Cortex of kidney (tissue), 1 donor: ENCODE measurements around the gene RALGPS2.

Experiments used
- DNase-seq: peaks from one replicate; lab custom pipeline; 2025; lab: John Stamatoyannopoulos, UW

The RALGPS2 gene

DNA sequence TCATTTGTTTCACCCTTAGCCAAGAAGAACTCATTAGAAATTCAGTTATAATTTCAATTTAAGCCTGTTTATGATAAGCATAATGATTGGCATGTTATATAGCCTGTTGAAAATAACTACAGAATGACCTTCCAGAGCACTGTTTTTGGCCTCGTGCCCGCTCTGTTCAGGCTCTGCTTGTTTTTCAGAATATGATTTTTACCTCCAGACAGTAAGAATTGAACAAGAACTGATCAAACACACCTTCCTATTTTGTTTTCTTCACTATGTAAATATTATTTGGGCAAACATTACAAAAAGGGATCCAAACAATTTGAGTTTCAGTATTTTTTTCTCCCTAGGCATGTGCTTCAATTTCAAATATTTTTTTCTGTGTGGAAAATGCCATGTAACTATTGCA lies 193.9 kb downstream of the RALGPS2 start:
- DNase-seq: no peak

DNA sequence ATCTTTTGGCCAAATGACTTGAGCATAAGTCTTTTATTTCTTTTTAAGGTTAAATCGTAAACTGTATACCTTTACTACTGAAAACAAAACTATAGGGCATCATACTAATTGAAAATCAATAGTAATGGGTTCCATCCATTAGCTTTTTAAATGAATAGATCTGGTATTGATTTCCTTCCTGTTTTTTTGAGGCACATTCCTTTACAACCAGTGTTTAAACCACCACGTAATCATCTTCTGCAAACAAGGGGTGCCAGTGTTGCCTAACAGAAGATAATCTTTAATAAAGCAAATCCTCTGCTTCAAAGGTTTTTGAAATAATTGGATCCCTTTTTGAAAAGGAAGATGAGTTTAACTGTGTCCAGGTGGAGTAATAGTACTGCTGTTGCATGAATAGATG lies 194.5 kb downstream of the RALGPS2 start:
- no peak for DNase-seq

DNA sequence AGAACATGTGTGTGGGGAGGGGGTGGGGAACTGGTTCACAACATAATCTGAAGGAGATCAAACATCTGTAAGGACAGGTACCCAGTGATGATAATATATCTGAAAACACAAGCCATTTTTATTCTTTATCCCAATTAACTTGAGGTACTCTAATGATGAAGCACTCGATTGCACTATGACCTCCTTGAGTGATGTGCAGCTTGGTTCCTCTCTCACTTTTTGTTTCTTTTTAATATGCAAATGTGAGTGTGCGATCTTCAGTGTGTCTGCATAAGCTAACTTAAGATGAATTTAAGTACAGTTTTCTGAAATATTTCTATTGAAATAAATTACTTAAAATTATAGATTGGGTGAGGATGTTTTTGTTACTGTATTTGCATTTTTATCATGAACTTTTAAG lies 196.5 kb downstream of the RALGPS2 start:
- no peak for DNase-seq

DNA sequence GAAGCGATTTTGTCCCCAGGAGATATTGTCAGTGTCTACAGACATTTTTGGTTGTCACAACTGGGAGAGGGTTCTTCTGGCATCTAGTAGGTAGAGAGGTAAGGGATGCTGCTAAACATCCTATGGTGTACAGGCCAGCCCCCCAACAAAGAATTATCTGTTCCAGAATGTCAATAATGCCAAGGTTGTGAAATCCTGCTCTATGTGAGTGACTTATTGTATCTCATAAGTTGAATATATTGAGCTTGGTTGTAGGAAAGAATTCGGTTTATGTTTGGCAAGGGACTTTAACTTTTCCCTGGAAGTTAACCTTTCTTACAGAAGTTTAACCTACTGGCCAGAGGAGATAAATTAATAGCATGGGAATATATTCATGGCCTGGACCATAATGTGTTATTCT lies 198.5 kb downstream of the RALGPS2 start:
- DNase-seq: no peak

DNA sequence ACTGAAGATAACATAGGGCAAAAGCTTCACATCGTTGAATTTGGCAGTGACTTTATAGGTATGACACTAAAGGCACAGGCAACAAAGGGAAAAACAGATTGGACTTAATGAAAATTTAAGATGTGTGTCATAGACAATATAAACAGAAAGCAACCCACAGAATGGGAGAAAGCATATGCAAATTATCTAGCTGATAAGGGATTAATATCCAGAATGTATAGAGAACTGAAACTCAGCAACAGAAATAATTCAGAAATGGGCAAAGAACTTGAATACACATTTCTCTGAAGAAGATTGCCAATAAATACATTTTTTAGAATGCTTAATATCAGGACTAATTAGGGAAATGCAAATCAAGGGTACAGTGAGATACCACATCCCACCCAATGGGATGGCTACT lies 201.0 kb downstream of the RALGPS2 start:
- no peak for DNase-seq

DNA sequence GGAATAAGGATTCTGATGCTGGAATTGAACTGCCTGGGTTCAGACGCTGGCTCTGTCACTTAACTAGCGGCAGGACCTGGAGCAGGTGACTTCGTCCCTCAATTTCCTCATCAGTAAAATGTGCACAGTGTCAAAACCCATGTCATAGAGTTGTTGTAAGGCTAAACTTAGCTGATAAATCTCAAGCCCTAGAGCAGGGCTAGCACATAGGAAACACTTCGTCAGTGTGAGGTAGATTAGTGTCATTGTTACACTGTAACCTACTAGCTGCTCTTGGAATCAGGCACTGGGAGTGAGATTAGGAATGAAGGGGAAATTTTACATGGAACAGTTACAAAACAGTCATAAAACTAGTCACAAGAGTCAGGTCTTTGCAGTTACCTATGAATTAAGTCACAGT lies 202.0 kb downstream of the RALGPS2 start:
- no peak for DNase-seq

DNA sequence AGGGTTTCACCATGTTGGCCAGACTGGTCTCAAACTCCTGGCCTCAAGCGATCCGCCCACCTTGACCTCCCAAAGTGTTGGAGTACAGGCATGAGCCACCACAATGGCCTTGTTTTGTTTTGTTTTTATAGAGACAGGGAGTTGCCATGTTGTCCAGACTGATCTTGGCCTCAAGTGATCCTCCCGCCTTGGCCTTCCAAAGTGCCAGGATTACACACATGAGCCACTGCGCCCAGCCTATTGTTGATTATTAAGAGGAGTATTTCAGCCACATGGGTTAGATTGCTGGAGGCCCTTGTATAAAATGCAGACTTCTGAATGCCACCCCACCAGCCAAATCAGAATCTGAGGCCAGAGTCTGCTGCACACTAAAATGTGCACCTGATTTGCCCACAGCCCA lies 203.0 kb downstream of the RALGPS2 start:
- DNase-seq: no peak

DNA sequence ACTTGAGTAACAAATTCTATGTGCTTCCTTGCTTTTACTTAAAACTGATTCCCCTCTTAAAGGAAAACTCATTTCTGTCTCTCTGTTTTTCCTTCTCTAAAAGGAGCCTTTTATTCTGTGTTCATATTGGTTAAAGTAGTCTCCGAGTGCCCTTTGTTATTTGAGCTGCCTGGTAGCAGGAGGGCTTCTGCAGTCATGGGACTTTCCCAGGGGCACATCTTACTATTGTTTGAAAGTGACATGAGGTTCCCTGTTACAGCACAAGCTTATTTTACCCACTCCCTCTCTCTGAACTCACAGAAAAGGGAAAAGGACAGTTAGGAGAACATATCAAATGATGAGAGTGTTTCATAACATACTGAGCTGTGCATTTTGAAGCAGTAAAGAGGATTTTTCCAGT lies 203.9 kb downstream of the RALGPS2 start:
- DNase-seq: no peak

DNA sequence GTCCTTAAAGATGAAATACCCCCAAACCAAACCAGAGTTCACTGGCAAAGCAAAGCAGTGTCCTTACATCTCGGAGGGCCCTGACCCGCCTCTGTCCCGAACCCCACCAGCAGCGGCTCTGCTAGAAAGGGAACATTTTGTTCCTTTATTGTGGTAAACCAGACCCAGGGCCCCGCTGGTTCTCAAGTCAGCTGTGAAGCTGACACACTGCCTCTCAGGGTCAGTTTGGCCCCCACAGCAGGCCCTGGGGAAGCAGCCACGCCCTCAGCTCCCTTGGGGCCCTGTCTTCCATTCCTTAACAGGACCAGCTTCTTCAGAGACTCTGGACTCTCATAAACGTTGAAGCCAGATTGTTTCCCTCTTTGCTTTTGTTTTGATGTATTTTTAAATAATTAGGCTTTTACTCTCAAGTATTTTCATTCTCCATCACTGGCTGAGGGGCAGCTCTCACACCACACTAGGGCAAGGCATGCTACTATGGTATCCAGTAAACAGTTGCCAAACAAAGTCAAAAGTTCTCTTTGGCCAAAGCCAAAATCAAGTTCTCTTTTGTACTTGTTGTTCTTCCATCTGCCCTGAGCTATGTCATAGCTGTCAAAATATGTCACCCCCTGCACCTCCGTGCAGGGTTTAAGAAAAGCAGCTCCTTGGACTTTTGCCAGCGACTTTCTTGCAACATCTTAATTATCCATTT lies 207.0 kb downstream of the RALGPS2 start:
- no peak for DNase-seq

DNA sequence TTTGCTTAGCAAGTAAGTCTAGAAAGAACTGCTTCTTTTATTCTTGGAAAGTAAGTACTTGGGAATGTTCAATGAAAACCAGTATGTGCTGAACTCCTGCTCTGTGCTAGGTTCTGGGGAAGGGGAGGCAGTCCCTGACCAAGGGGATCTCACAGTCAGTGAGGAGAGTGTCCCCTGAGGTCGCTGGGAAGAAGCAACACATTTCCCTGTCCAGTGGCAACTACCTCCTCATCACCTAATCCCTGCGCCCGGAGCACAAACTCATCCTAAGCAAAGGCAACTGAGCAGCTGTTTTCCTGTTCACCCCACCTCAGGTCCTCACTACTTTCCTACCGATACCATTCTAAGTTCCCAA lies 207.5 kb downstream of the RALGPS2 start:
- no peak for DNase-seq

DNA sequence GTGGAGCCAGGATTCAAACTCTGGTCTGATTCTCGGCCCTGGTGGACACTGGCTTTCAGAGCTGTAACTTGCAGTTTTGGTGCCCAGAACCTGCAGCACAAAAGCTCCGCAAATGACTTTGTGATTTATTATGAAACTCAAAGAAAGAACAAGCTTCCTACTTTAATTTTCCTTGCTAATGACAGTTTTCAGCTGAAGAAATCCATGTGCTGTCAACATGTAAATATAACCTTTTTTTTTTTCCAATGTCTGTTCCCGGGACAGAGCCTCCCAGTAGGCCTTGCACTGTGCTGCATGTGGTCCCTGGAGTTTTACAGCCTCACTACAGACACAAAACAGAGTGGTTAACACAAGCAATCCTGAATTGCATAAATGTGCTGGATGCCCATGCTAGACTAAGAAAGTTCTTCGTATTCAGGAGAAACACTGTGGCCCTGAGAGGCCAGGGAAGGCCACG lies 208.1 kb downstream of the RALGPS2 start:
- DNase-seq: no peak

DNA sequence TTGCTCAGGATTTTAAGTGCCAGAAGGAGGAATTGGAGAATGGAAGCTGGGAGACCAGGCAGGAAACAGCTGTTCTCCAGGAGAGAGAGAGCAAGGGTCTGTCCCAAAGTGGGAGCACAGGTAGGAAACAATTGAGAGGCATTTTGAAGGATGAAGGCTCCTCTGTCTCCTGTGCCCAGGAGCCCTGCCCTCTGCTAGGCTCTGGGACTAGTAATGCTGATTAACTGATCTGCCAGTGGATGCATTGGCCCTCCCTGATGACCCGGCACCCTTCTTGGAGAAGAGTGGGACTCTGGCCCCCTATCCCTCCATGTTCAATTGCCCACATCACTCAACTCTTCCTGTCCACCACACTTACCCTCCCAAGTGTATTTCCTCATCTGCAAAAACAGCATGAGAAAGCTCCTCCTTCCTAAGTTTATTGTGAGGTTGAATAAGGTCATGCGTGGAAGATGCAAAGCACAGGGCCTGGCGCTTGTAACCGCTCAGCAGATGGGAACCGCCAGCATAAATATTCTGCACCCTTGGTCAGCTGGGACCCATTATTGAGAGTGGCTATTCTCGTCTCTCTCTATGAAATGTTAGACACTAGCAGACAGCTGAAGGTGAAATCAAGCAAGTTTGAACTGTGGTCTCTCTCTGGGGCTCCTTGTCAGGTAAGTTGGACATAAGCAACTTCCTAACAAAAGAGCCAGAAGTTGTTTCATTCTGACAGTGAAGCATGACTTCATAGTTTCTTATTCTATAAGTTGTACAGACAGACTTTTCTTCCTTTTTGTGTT lies 208.9 kb downstream of the RALGPS2 start:
- DNase-seq: no peak

DNA sequence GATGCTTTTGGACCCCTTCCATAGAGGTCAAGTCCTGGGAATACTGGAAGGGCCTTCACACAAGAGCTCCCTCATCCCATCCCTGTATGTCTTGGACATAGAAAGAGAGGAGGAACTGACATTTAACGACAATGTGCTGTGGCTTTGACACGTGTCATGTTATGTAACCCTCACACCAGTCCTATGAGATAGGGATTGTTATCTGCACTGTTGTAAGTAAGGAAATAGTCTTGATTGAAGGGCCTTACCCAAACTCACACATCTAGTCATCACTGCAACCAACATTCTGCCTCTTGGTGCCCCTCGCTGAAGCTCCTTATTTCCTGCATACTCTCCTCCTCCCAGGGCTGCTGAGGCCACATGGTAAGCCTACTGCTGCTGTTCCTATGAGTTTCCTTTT lies 209.5 kb downstream of the RALGPS2 start:
- DNase-seq: no peak

DNA sequence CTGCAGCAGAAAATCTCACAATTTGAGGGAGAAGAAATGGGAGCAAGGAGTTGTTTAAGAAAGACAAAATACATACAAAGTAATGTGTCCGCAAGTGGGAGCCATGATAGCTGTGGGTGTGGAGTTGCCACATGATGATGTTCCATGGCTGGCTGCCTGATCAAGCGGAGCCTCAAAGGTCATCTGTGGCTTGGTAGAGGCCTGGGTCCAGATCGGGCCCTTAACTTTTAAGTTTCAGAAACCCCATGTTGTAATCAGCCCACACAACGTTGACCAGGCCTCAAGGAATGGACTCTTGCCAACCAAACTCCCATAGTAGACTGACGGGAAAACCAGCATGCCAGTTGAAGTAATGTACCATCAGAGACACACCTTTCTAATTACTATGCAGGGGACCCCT lies 210.6 kb downstream of the RALGPS2 start:
- DNase-seq: no peak

DNA sequence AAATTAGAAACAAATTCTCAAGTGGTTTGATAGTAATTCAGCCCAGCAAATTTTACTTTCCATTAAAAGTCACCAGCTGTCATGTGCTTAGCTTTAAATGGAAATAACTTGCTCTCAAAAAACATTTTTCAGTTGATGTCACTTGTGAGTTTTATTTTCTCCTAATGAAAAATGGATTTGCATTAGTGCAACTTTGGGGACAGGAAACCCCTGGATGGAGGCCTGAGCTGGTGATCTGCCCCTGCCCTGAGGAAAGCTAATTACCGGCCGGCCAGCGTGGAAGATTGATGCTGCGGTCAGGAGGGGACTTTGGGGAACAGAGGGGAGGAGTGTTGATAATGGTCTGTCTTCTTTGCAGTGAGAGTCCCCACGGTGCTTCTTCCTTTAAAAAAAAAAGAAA lies 212.7 kb downstream of the RALGPS2 start:
- no peak for DNase-seq

DNA sequence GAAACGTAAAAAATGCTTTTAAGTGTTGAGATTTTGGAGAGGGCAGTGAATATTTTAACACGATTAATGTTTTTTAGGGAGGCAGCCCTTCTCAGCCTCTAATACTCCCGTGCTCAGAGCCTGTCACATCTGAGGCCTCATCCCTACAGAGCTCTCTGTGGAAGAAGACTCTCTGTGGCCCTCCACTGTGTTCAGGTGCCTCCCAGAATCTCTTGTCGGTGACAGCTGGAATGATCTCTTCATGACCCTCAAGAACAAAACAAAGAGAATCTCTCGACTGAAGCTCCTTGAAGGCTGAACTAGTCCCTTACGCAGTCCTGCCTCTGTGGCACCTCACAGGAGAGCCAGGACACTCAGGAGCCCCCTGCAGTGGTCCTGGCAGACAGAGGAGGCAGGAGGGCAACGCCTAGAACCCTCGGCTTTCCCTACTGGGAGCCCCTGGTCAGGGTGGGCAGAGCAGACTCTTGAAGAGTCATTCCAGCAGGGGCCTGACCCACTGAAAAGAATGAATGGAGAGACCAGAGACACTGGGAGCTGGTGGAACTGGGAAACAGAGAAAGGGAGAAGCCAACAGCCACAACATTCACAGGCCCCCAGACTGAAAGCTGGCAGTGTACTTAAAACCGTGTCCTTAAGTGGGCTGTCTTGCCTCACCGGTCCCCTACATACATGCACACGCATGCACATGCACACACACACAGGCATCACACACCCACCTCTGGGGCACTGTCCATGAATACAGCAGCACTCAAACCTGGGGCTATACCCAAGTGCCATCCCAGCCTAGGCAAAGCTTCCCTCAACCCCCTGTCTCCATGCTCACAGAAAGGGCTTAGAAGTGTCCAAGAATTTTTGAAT lies 213.3 kb downstream of the RALGPS2 start:
- no peak for DNase-seq

DNA sequence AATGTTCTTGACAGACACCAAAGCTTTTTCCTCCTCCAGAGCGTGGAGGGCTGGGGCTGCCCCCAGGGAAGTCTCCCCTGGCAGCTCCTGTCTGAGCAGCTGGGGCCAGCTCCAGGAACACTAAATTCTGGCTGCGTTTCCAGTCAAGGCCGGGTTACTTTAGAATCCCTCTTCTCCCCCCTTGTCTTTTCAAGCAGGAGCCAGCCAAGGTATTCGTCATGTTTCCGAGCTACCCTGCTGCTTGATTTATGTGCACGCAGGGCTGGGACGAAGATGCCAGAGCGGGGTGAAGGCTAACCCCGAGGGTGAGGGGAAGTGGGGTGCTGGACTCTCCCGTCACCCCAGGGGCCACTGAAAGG lies 213.9 kb downstream of the RALGPS2 start:
- DNase-seq: no peak

DNA sequence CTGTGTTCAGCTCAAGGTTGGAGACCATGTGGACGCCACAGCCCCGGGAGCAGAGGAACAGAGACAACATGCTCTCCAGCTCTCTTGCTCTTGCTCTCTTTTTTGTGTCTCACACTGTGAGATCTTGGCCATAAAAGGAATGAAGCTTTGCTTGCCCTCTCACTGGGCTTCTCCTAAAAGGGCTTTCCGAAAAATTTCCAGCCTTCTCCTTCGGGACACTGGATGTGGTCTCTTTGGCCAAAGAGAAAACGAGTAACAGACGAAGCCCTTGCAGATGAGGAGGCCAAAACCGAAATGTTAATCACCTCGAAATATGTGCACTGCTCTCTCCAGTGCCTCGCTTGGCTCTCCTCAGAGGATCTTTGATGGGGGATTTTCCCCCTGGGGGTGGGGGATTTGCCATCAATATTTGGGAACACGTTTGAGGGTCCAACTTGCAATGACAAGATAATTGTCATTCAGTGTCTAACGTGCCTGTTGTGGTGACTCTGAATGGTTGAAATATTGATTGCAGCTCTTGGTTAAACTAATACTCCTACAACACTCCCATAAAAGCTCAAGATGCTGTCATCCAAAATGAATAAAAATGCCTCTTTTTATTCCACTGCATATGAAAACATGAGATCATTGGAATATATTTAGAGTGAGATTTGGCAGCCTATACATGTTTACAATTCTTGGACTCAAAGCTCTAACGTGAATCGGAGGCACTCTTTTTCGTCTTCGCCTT lies 214.5 kb downstream of the RALGPS2 start:
- no peak for DNase-seq

DNA sequence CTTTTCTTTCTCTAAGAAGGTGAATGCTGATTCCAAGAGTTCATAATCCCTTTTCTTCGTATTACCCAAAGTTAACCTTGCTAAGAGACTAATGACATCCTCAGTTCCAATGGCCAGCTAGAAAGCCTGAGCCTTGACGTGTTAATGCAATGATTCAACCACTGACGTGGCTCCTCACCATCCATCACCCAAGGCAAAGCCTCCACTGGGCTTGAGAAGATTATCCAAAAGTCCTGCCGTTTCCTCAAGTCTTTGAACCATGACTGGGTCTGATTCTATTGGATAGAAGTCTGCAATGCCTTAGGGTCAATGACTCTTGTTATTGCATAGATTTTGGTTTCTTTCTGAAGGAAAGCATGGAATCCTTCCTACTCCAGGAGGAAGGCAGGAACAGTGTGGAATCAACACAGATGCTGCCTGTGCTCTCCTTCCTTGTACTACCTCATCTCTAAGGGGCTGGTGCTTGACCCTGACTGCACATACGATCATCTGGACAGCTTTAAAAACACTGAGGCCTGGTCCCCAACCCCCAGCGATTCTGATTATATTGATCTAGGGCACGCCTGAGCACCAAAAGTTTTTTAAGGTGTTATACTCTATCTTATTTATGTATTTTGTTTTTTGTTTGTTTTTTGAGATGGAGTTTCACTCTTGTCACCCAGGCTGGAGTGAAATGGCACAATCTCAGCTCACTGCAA lies 215.2 kb downstream of the RALGPS2 start:
- no peak for DNase-seq

DNA sequence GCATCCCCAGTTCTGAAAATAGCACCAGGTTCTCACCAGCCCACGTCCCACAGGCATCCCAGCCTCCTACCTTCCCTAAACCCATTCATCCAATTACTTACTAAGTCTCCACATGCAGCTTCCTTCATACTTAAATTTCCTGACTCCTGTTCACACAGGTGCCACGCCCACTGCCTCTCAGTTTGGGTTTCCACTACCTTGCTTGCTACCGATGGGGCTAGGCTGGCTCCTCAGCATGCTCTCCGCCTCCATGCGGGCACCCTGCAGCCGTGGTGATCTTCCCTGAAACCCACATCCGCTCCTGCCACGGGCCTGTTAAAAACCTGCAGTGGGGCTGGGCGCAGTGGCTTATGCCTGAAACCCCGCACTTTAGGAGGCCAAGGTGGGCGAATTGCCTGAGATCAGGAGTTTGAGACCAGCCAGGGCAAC lies 216.2 kb downstream of the RALGPS2 start:
- DNase-seq: no peak

DNA sequence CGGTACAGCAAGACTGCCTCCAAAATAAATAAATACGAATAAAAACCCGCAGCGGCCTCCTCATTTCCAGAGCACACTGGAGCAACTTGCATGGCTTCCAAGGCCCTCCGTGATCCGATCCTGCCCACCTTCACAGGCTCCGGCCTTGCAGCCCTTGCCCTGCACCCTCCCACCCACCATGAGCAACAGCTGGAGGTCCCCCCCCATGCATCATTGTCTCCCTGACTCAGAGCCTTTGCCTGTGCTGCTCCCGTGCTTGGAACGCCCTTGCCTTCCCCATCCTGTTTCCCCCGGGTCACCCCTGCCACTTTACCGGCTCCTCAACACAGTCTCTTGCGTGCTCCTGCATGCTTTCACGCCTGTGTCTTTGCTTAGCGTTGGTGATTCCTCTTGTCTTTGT lies 216.8 kb downstream of the RALGPS2 start:
- no peak for DNase-seq
